Stomach (tissue), 9 donors: Measurements from ENCODE around the gene DLL4. TPM values are rescaled to one million over a fixed set of nuclear protein-coding genes. Genes with fewer than 3 reads are reported as not detected.

Experiments
- DNase-seq, 2 donors: peaks; one replicate each; pipeline versions ENCODE4 v3.0.0 to v3.0.0-alpha.2; 2013 to 2019
- H3K27ac ChIP-seq, 5 donors: fragments of 200-600 bp in 4 of 5; sonication (generic) in 4 of 5; one replicate each; pipeline ENCODE4 v1.5.1; 2013 to 2019; ENCODE audit warnings: mild to moderate bottlenecking in 1 of 5, moderate library complexity in 1 of 5
- H3K27me3 ChIP-seq, 3 donors: fragments of 200-600 bp; sonication (generic); one replicate each; pipeline ENCODE4 v1.5.1; 2017 to 2019; ENCODE audit warnings: mixed run types in 1 of 3
- H3K36me3 ChIP-seq, 4 donors: fragments of 200-600 bp; sonication (generic); 1 replicate in 3 of 4; 2 replicates in 1 of 4; pipeline ENCODE4 v1.5.1; 2016 to 2019
- H3K4me1 ChIP-seq, 4 donors: fragments of 200-600 bp; sonication (generic); one replicate each; pipeline ENCODE4 v1.5.1; 2016 to 2019
- H3K4me3 ChIP-seq, 4 donors: fragments of 200-600 bp; sonication (generic) in 3 of 4; one replicate each; pipeline ENCODE4 v1.5.1; 2016 to 2019; ENCODE audit warnings: mild to moderate bottlenecking in 1 of 4
- H3K9me3 ChIP-seq, 4 donors: fragments of 200-600 bp; sonication (generic); one replicate each; pipeline ENCODE4 v1.5.1; 2016 to 2019
- EP300 ChIP-seq: sonication (generic); formaldehyde crosslinking; IDR thresholded peaks from one replicate; pipeline ENCODE4 v1.6.1; 2017; ENCODE audit warnings: antibody characterized with exemption
- POLR2A ChIP-seq, 4 donors: fragments of 450-650 bp; IDR thresholded peaks; one replicate each; pipeline ENCODE4 v1.6.1; 2016; ENCODE audit warnings: antibody characterized with exemption in 4 of 4, control low read depth in 2 of 4, mild to moderate bottlenecking in 1 of 4, moderate library complexity in 1 of 4
- POLR2AphosphoS5 ChIP-seq, 3 donors: sonication (generic); formaldehyde crosslinking; IDR thresholded peaks; one replicate each; pipeline ENCODE4 v1.6.1; 2016; ENCODE audit warnings: antibody characterized with exemption in 3 of 3
- WGBS, 5 donors: extraction: QIAGEN DNeasy Blood & Tissue Kit in 3 of 5; methylation state at CpG; one replicate each; pipeline versions ENCODE4 v1.1.5 to v1.1.7; 2013 to 2018; 5-methylcytosine and 5-hydroxymethylcytosine counted together
- intact Hi-C: fragments of 100-400 bp; cut with DNase I; formaldehyde crosslinking; loops from one replicate; pipeline ENCODE4 v1.15.1; 2023; ENCODE audit warnings: low total_unique reads
- polyA plus RNA-seq, 3 donors: library from polyadenylated mRNA; stranded (reverse); fragments of 200-250 nt; gene quantifications; one replicate each; pipeline ENCODE4 v1.2.3, GENCODE V29; 2013
- total RNA-seq, 5 donors: library from RNA; depleted of rRNA; stranded (reverse); fragments of >200 nt; gene quantifications; one replicate each; pipeline versions ENCODE4 v1.1.0 to v1.2.3, GENCODE V29; 2014 to 2016
- TF ChIP-seq, protein P1 (sequence below), 7 experiments: fragments of 450-650 bp in 4 of 7; fragments of 200-600 bp in 3 of 7; sonication (generic) in 3 of 7; IDR thresholded peaks; one replicate each; pipeline ENCODE4 v1.5.1; 2016 to 2019; ENCODE audit warnings: antibody characterized with exemption in 7 of 7, control low read depth in 2 of 7, mild to moderate bottlenecking in 1 of 7
- donor health status: healthy with polysubstance abuse.
- donor health status: Bipolar disorder and iron deficiency.
- donor health status: healthy.

The DLL4 gene
- total and polyA plus RNA-seq, 8 donors: 0.56 to 20.0 (median 2.0) TPM

DNA sequence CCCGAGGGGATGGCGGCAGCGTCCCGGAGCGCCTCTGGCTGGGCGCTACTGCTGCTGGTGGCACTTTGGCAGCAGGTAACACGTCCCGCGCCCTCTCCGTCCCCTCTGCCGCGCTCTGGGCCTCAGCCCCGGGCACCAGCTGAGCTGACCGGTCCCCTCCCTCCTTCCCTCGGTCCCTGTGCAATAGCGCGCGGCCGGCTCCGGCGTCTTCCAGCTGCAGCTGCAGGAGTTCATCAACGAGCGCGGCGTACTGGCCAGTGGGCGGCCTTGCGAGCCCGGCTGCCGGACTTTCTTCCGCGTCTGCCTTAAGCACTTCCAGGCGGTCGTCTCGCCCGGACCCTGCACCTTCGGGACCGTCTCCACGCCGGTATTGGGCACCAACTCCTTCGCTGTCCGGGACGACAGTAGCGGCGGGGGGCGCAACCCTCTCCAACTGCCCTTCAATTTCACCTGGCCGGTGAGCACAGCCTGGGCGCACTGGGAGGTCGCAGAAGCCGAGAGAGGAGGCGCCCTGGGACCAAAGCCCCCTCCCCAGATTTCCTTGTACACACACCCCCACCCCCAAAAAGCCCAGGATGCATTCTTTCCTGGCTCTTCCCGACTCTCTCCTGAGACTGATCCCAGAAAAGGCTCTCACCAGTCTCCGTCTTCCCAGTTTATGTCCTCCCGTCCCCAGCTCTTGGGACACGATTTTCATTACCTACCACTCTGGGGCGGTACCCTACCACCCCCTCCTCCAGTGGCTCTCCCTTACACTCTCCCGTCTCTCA lies 705 bp downstream of the DLL4 start:
- Histone ChIP-seq H3K27me3 (peaks cover 10 to 83% (median 69%) of the 10 kb centered on the region in 3 donors), H3K9me3 (no peaks in the 10 kb centered on the region), H3K36me3 (peaks cover 0 to 5% (median 0%) of the 10 kb centered on the region in 4 donors), H3K4me1 (peaks cover 54 to 80% (median 69%) of the 10 kb centered on the region in 4 donors), H3K27ac (peak overlapping the region; percentile 28 to 53 (median 46)), H3K4me3 (peak overlapping the region; percentile 49 to 75 (median 52))
- intact Hi-C loops: no loop called here
- 0 to 2% (median 1%) methylated on average over 10 to 56 of the region's 56 CpGs for WGBS, 5 donors
- DNase-seq: peak; percentile 63 to 83
- TF ChIP-seq, protein P1, sequence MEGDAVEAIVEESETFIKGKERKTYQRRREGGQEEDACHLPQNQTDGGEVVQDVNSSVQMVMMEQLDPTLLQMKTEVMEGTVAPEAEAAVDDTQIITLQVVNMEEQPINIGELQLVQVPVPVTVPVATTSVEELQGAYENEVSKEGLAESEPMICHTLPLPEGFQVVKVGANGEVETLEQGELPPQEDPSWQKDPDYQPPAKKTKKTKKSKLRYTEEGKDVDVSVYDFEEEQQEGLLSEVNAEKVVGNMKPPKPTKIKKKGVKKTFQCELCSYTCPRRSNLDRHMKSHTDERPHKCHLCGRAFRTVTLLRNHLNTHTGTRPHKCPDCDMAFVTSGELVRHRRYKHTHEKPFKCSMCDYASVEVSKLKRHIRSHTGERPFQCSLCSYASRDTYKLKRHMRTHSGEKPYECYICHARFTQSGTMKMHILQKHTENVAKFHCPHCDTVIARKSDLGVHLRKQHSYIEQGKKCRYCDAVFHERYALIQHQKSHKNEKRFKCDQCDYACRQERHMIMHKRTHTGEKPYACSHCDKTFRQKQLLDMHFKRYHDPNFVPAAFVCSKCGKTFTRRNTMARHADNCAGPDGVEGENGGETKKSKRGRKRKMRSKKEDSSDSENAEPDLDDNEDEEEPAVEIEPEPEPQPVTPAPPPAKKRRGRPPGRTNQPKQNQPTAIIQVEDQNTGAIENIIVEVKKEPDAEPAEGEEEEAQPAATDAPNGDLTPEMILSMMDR (IDR thresholded peaks at IDR 0.05): no peak
- TF ChIP-seq POLR2A (IDR thresholded peaks at IDR 0.05): no peak
- TF ChIP-seq POLR2AphosphoS5 (IDR thresholded peaks at IDR 0.05): no peak
- TF ChIP-seq EP300: no peak

DNA sequence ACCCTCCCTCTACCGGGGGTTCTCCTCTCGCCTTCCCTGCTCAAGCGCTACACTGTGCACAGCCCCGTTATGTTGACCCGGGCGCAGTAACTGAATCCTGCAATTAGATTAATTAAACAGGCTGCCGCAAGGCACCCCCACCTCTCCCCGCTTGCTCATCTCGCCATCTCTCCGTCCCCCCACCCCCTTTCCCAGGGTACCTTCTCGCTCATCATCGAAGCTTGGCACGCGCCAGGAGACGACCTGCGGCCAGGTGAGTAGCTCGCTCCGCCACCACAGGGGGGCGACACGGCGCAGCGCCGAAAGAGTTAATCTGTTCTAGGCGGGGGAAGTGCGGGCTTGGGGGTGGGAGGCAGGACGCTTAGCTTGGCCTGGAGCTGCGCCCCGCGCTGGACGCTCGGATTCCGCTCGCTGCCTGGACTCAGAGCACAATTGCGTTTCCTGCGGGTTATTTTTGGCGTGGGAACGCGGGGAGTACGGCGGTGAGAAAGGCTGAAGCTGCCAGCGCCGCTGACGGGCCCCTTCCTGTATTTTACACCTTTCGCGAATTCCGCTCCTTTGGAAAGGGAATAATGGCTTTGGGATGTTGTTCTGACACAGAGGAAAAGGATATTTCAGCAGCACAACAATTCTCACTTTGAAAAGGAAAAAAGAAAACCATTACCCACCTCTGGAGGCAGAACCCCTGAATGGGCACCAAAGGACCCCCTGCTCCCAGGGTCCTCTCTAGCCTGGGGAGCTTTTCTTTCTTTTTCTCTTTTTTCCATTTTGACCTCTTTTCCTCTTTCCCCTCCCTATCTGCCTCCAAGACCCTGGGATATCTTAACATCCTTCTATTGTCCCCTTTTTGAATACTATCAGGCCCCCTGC lies 1.5 kb downstream of the DLL4 start:
- WGBS, 5 donors: 1 to 2% (median 2%) methylated on average over 39 to 46 of the region's 46 CpGs
- Histone ChIP-seq H3K9me3 (no peaks in the 10 kb centered on the region), H3K27me3 (peaks cover 10 to 75% (median 64%) of the 10 kb centered on the region in 3 donors), H3K4me3 (peak overlapping the region; percentile 49 to 75 (median 52)), H3K27ac (peak overlapping the region; percentile 28 to 53 (median 46)), H3K4me1 (peaks cover 52 to 81% (median 67%) of the 10 kb centered on the region in 4 donors), H3K36me3 (peaks cover 0 to 8% (median 0%) of the 10 kb centered on the region in 4 donors)
- DNase-seq: peak in 1 of 2 donors; percentile 89
- TF ChIP-seq POLR2A (IDR thresholded peaks at IDR 0.05): no peak
- TF ChIP-seq EP300: no peak
- TF ChIP-seq POLR2AphosphoS5 (IDR thresholded peaks at IDR 0.05): peak in 1 of 3 donors; percentile 24
- TF ChIP-seq, protein P1 (IDR thresholded peaks at IDR 0.05): peak in 4 of 7 experiments; percentile 4 to 29 (median 26)
- intact Hi-C loops: no loop called here

DNA sequence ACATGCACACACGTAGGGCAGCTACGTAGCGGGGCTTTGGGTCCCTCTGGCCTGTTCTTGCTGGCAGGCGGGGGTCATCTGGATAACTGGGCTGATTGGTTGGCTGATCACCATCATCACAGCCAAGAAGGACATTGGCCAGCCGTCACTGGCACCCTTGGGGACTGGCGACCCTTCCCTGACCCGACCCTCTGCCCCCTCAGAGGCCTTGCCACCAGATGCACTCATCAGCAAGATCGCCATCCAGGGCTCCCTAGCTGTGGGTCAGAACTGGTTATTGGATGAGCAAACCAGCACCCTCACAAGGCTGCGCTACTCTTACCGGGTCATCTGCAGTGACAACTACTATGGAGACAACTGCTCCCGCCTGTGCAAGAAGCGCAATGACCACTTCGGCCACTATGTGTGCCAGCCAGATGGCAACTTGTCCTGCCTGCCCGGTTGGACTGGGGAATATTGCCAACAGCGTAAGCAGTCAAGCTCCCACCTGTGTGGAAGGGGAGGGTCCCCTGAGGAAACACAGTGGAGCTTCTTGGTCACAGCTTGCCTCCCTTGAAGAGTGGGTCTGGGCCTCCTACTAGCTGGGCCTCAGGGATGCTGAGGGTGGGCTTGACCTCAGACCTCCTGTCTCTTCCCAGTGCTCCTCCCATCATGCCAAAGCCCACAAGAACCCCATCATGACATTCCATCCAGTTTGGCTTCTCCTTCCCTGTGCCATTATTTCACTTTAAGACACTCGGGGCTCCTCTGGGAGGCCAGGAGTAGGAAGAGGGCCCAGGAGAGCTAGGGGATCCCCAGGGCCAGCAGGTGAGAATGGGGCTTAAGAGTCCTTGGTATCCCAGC lies 2.4 kb downstream of the DLL4 start:
- WGBS, 5 donors: 74 to 79% (median 77%) methylated on average over 10 to 16 of the region's 16 CpGs
- Histone ChIP-seq H3K36me3 (peaks cover 0 to 14% (median 0%) of the 10 kb centered on the region in 4 donors), H3K27me3 (peaks cover 10 to 66% (median 56%) of the 10 kb centered on the region in 3 donors), H3K27ac (peak overlapping the region; percentile 9 to 47 (median 43)), H3K4me3 (peak overlapping the region; percentile 49 to 75 (median 52)), H3K9me3 (no peaks in the 10 kb centered on the region), H3K4me1 (peaks cover 43 to 72% (median 58%) of the 10 kb centered on the region in 4 donors)
- DNase-seq: no peak
- no peak for TF ChIP-seq POLR2AphosphoS5 (IDR thresholded peaks at IDR 0.05)
- TF ChIP-seq EP300: no peak
- no peak for TF ChIP-seq POLR2A (IDR thresholded peaks at IDR 0.05)
- TF ChIP-seq, protein P1 (IDR thresholded peaks at IDR 0.05): no peak
- intact Hi-C loops: no loop called here
